ENCODE measurements around the gene ATP8B2.
"Not testable (repeated sequence)": the region's sequence is repeated elsewhere in the genome, so short reads cannot be mapped to it uniquely, and the experiment has no call there.

The ATP8B2 gene

GRCh38 chr1:154325583-154326545 lies 539 bp downstream of the ATP8B2 start:
- DNase-seq (ENCODE audit: low read depth) = peak; percentile 37

GRCh38 chr1:154326546-154327465 lies 1.5 kb downstream of the ATP8B2 start:
- DNase-seq (ENCODE audit: low read depth) = no peak

GRCh38 chr1:154327466-154328317 lies 2.4 kb downstream of the ATP8B2 start:
- no peak for DNase-seq (ENCODE audit: low read depth)

- DNase-seq (ENCODE audit: low read depth) = peak; percentile 85
These were observed 3.2 kb downstream of the ATP8B2 start for GRCh38 chr1:154328318-154329151.

- no peak for DNase-seq (ENCODE audit: low read depth)
These were observed 3.8 kb downstream of the ATP8B2 start for GRCh38 chr1:154329152-154329521.

GRCh38 chr1:154329551-154330131 lies 4.3 kb downstream of the ATP8B2 start:
- no peak for DNase-seq (ENCODE audit: low read depth)

- DNase-seq (ENCODE audit: low read depth) = no peak
These were observed 5.3 kb downstream of the ATP8B2 start for GRCh38 chr1:154330669-154331068.

- DNase-seq (ENCODE audit: low read depth) = no peak
These were observed 9.0 kb downstream of the ATP8B2 start for GRCh38 chr1:154334079-154335024.

- DNase-seq (ENCODE audit: low read depth) = peak; percentile 87
These were observed 9.8 kb downstream of the ATP8B2 start for GRCh38 chr1:154335025-154335714.

- DNase-seq (ENCODE audit: low read depth) = no peak
These were observed 12.0 kb downstream of the ATP8B2 start for GRCh38 chr1:154337253-154337894.

- DNase-seq (ENCODE audit: low read depth) = no peak
These were observed 13.6 kb downstream of the ATP8B2 start for GRCh38 chr1:154338875-154339274.

GRCh38 chr1:154341366-154341765 lies 16.0 kb downstream of the ATP8B2 start:
- not testable (repeated sequence) for DNase-seq (ENCODE audit: low read depth)

- DNase-seq (ENCODE audit: low read depth) = no peak
These were observed 16.8 kb downstream of the ATP8B2 start for GRCh38 chr1:154342132-154342531.

GRCh38 chr1:154342836-154343472 lies 17.6 kb downstream of the ATP8B2 start:
- DNase-seq (ENCODE audit: low read depth) = peak; percentile 61

GRCh38 chr1:154344977-154345837 lies 19.9 kb downstream of the ATP8B2 start:
- DNase-seq (ENCODE audit: low read depth) = peak; percentile 65

- no peak for DNase-seq (ENCODE audit: low read depth)
These were observed 21.1 kb downstream of the ATP8B2 start for GRCh38 chr1:154346276-154346917.

Measured in activated T-helper 9 cell treated with anti-CD3 and anti-CD28 coated beads, Interleukin-2, amount 50 U/mL, for 16 hours (primary cell).